H9 (cell line): ENCODE measurements around the gene CLTCL1. TPM values are rescaled to one million over a fixed set of nuclear protein-coding genes. Genes with fewer than 3 reads are reported as not detected.

Experiments used
- DNase-seq: peaks from one replicate; pipeline ENCODE4 v3.0.0-alpha.2; 2017
- H2AFZ ChIP-seq: one replicate; pipeline ENCODE4 v1.6.1; 2013; ENCODE audit warnings: mild to moderate bottlenecking, low read length, control low read depth, moderate library complexity
- H2AK5ac ChIP-seq: 2 replicates; pipeline ENCODE4 v1.6.1; 2013; ENCODE audit warnings: low read length, control low read depth, mixed read lengths; ENCODE audit not compliant: insufficient read length
- H2BK120ac ChIP-seq: one replicate; pipeline ENCODE4 v1.6.1; 2013; ENCODE audit warnings: low read depth, mild to moderate bottlenecking, low read length, control low read depth, inconsistent platforms; ENCODE audit not compliant: poor library complexity, severe bottlenecking
- H2BK12ac ChIP-seq: 2 replicates; pipeline ENCODE4 v1.6.1; 2013; ENCODE audit warnings: low read length, control low read depth, mixed read lengths, low read depth; ENCODE audit not compliant: insufficient read length
- H2BK15ac ChIP-seq: 2 replicates; pipeline ENCODE4 v1.6.1; 2013; ENCODE audit warnings: low read depth, low read length, control low read depth
- H2BK20ac ChIP-seq: one replicate; pipeline ENCODE4 v1.6.1; 2013; ENCODE audit warnings: low read depth, mild to moderate bottlenecking, low read length, control low read depth, inconsistent platforms; ENCODE audit not compliant: poor library complexity, severe bottlenecking
- H2BK5ac ChIP-seq: 2 replicates; pipeline ENCODE4 v1.6.1; 2013; ENCODE audit warnings: low read length, control low read depth, mixed read lengths; ENCODE audit not compliant: insufficient read length
- H3K14ac ChIP-seq: 2 replicates; pipeline ENCODE4 v1.6.1; 2013; ENCODE audit warnings: low read length, control low read depth; ENCODE audit not compliant: insufficient read depth
- H3K18ac ChIP-seq: 2 replicates; pipeline ENCODE4 v1.6.1; 2013; ENCODE audit warnings: low read depth, mild to moderate bottlenecking, mixed read lengths, low read length, control low read depth; ENCODE audit not compliant: insufficient read length
- H3K23ac ChIP-seq: 2 replicates; pipeline ENCODE4 v1.6.1; 2013; ENCODE audit warnings: low read length, control low read depth, mixed read lengths, low read depth; ENCODE audit not compliant: insufficient read length
- H3K23me2 ChIP-seq: 2 replicates; pipeline ENCODE4 v1.6.1; 2013; ENCODE audit warnings: low read depth, mild to moderate bottlenecking, mixed read lengths, low read length, control low read depth; ENCODE audit not compliant: insufficient read length, poor library complexity, severe bottlenecking
- H3K27ac ChIP-seq: 2 replicates; pipeline ENCODE4 v1.5.1; 2013; ENCODE audit warnings: low read length, control low read depth, mixed read lengths, low read depth; ENCODE audit not compliant: insufficient read length
- H3K27me3 ChIP-seq: 2 replicates; pipeline ENCODE4 v1.6.1; 2013; ENCODE audit warnings: low read length, control low read depth, inconsistent platforms; ENCODE audit not compliant: insufficient read depth
- H3K4ac ChIP-seq: 2 replicates; pipeline ENCODE4 v1.6.1; 2013; ENCODE audit warnings: low read depth, mild to moderate bottlenecking, control low read depth, inconsistent platforms, low read length, moderate library complexity
- H3K4me1 ChIP-seq: 2 replicates; pipeline ENCODE4 v1.6.1; 2013; ENCODE audit warnings: low read length, control low read depth, inconsistent platforms; ENCODE audit not compliant: insufficient read depth
- H3K4me2 ChIP-seq: 2 replicates; pipeline ENCODE4 v1.6.1; 2013; ENCODE audit warnings: low read length, control low read depth, mixed read lengths; ENCODE audit not compliant: insufficient read length, insufficient read depth
- H3K56ac ChIP-seq: 2 replicates; pipeline ENCODE4 v1.6.1; 2013; ENCODE audit warnings: low read depth, mild to moderate bottlenecking, mixed read lengths, low read length, control low read depth; ENCODE audit not compliant: insufficient read length
- H3K79me1 ChIP-seq: 2 replicates; pipeline ENCODE4 v1.6.1; 2013; ENCODE audit warnings: low read depth, mild to moderate bottlenecking, moderate library complexity, low read length, control low read depth, inconsistent platforms; ENCODE audit not compliant: insufficient read depth, poor library complexity, severe bottlenecking
- H3K79me2 ChIP-seq: 2 replicates; pipeline ENCODE4 v1.6.1; 2013; ENCODE audit warnings: low read length, control low read depth, inconsistent platforms; ENCODE audit not compliant: insufficient read depth
- H3K9ac ChIP-seq: 2 replicates; pipeline ENCODE4 v1.6.1; 2013; ENCODE audit warnings: low read length, control low read depth, mixed read lengths; ENCODE audit not compliant: insufficient read length; ENCODE audit errors: extremely low read depth
- H3K9me3 ChIP-seq: one replicate; pipeline ENCODE4 v1.6.1; 2013; ENCODE audit warnings: low read depth, low read length, inconsistent platforms; ENCODE audit not compliant: control insufficient read depth
- H3T11ph ChIP-seq: one replicate; pipeline ENCODE4 v1.6.1; 2013; ENCODE audit warnings: mild to moderate bottlenecking, low read length, control low read depth, inconsistent platforms
- H4K20me1 ChIP-seq: one replicate; pipeline ENCODE4 v1.6.1; 2013; ENCODE audit not compliant: control insufficient read depth, insufficient read length, insufficient read depth
- H4K5ac ChIP-seq: 2 replicates; pipeline ENCODE4 v1.6.1; 2013; ENCODE audit warnings: low read depth, mild to moderate bottlenecking, mixed read lengths, low read length, control low read depth; ENCODE audit not compliant: insufficient read length
- H4K8ac ChIP-seq: replicated peaks from 2 replicates; pipeline ENCODE4 v1.6.1; 2013; ENCODE audit warnings: low read length, control low read depth, mixed read lengths, low read depth; ENCODE audit not compliant: insufficient read length
- H4K91ac ChIP-seq: 2 replicates; pipeline ENCODE4 v1.6.1; 2013; ENCODE audit warnings: low read depth, mild to moderate bottlenecking, moderate library complexity, mixed read lengths, low read length, control low read depth; ENCODE audit not compliant: insufficient read length
- H3K27ac Mint-ChIP-seq, 3 experiments: 2 replicates in 2 of 3; 3 replicates in 1 of 3; pipeline ENCODE4 v1.8.0; 2020 to 2021; ENCODE audit warnings: mixed read lengths in 3 of 3, mild to moderate bottlenecking in 1 of 3, moderate library complexity in 1 of 3
- H3K27me3 Mint-ChIP-seq: 2 replicates; pipeline ENCODE4 v1.8.0; 2021; ENCODE audit warnings: low read depth, mild to moderate bottlenecking, moderate library complexity, mixed read lengths
- H3K36me3 Mint-ChIP-seq, 3 experiments: 2 replicates in 2 of 3; 3 replicates in 1 of 3; pipeline ENCODE4 v1.8.0; 2020 to 2021; ENCODE audit warnings: low read depth in 3 of 3, mixed read lengths in 3 of 3; ENCODE audit not compliant: insufficient read depth in 1 of 3
- H3K4me1 Mint-ChIP-seq, 2 experiments: 2 replicates each; pipeline ENCODE4 v1.8.0; 2020; ENCODE audit warnings: mixed read lengths in 2 of 2
- H3K4me3 Mint-ChIP-seq, 2 experiments: 2 replicates in 1 of 2; 3 replicates in 1 of 2; pipeline ENCODE4 v1.8.0; 2020 to 2021; ENCODE audit warnings: mild to moderate bottlenecking in 2 of 2, mixed read lengths in 2 of 2, moderate library complexity in 1 of 2
- H3K9me3 Mint-ChIP-seq, 2 experiments: 2 replicates in 1 of 2; 3 replicates in 1 of 2; pipeline ENCODE4 v1.8.0; 2020; ENCODE audit warnings: mild to moderate bottlenecking in 2 of 2, mixed read lengths in 2 of 2, moderate library complexity in 1 of 2
- WGBS: extraction: QIAGEN DNeasy Blood & Tissue Kit; methylation state at CpG from one replicate; pipeline ENCODE4 v1.1.7; 2013; ENCODE audit warnings: missing lambda C conversion rate, low lambda C conversion rate, mixed read lengths; ENCODE audit not compliant: insufficient read length; ENCODE audit errors: extremely low coverage; 5-methylcytosine and 5-hydroxymethylcytosine counted together
- total RNA-seq: library from RNA; stranded (reverse); gene quantifications from 2 replicates; pipeline ENCODE4 v1.2.1, GENCODE V29; 2021
- TF ChIP-seq, protein P1 (sequence below): fragments of 200-600 bp; sonication (generic); conservative IDR thresholded peaks from 3 replicates; pipeline ENCODE4 v1.8.0; 2021; ENCODE audit warnings: antibody characterized with exemption, mild to moderate bottlenecking

Gene CLTCL1
- total RNA-seq, 1 experiment from 2014 or later = 11.1 TPM

DNA sequence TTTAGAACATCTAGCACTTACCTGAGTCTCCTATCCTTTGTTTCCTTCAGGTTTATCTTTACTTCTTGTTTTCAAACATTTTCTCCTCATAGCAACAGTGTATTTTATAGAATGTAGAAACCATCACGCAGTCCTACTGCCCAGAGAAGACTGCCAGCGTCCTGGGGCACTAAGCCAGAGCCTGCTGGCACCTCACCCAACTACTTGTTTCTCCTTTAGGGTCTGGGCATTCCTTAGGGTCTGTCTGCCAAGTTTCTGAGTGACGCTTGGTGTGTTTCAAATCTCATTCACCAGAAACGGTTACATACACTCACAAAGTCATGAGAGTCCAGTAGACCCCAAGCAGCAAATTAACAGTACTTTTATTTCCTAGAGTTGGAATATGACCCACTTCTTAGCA, 63.3 kb downstream of the CLTCL1 start:
- Histone ChIP-seq H2AK5ac (no peak overlapping the region), H4K5ac (no peak overlapping the region), H2BK5ac (no peak overlapping the region), H2BK12ac (no peak overlapping the region), H3K56ac (no peak overlapping the region), H2BK120ac (no peak overlapping the region), H3K14ac (no peak overlapping the region), H4K91ac (no peak overlapping the region), H3K4me2 (no peak overlapping the region), H3K79me1 (no peaks in the 10 kb centered on the region), H3K23me2 (no peaks in the 10 kb centered on the region), H3K27me3 (no peaks in the 10 kb centered on the region), H2AFZ (no peak overlapping the region), H3K4ac (no peak overlapping the region), H3T11ph (no peak overlapping the region), H4K20me1 (no peaks in the 10 kb centered on the region), H2BK15ac (no peak overlapping the region), H3K9ac (no peak overlapping the region), H3K23ac (no peak overlapping the region), H3K18ac (no peak overlapping the region), H2BK20ac (no peak overlapping the region), H3K79me2 (no peaks in the 10 kb centered on the region), H3K9me3 (no peaks in the 10 kb centered on the region), H4K8ac (no peak overlapping the region), H3K27ac (no peak overlapping the region), H3K4me1 (no peaks in the 10 kb centered on the region)
- Mint-ChIP-seq H3K27me3 (no peaks in the 10 kb centered on the region), H3K9me3 (no peaks in the 10 kb centered on the region), H3K36me3 (peaks cover 16 to 62% (median 60%) of the 10 kb centered on the region in 3 experiments), H3K27ac (no peak overlapping the region; a peak in 1 of 7 replicates), H3K4me3 (no peak overlapping the region), H3K4me1 (peaks cover 0 to 4% of the 10 kb centered on the region in 2 experiments; a peak in 1 of 4 replicates)
- TF ChIP-seq, protein P1, sequence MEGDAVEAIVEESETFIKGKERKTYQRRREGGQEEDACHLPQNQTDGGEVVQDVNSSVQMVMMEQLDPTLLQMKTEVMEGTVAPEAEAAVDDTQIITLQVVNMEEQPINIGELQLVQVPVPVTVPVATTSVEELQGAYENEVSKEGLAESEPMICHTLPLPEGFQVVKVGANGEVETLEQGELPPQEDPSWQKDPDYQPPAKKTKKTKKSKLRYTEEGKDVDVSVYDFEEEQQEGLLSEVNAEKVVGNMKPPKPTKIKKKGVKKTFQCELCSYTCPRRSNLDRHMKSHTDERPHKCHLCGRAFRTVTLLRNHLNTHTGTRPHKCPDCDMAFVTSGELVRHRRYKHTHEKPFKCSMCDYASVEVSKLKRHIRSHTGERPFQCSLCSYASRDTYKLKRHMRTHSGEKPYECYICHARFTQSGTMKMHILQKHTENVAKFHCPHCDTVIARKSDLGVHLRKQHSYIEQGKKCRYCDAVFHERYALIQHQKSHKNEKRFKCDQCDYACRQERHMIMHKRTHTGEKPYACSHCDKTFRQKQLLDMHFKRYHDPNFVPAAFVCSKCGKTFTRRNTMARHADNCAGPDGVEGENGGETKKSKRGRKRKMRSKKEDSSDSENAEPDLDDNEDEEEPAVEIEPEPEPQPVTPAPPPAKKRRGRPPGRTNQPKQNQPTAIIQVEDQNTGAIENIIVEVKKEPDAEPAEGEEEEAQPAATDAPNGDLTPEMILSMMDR = no peak
- DNase-seq = no peak
- WGBS = no CpG with 5 or more reads among the region's 4 CpGs
